Activated T-cell treated with anti-CD3 and anti-CD28 coated beads, Interleukin-2, amount 50 U/mL, for 48 hours (primary cell): ENCODE results near the gene RNF121.

Source experiments
- DNase-seq, 2 experiments: peaks; one replicate each; pipeline ENCODE4 v3.0.0-alpha.2; 2020

Gene RNF121

DNA sequence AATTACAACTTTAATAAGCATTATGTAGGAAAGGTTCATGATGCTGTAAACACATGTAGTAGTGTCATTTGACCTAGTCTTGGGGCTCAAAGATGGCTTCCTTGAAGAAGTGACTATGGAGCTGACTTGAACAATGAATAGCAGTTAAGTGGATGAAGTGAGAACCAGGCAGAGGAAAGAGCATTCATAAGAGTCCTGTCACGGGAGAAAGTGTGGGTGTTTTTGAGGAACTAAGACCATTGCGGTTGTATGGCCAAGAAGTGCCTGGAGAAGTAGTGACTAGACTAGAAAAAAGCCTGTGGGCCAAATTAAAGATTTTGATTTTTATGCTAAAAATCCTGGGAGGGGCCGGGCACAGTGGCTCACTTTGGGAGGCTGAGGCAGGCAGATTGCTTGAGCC is 62.6 kb downstream of the RNF121 start:
- no peak for DNase-seq

DNA sequence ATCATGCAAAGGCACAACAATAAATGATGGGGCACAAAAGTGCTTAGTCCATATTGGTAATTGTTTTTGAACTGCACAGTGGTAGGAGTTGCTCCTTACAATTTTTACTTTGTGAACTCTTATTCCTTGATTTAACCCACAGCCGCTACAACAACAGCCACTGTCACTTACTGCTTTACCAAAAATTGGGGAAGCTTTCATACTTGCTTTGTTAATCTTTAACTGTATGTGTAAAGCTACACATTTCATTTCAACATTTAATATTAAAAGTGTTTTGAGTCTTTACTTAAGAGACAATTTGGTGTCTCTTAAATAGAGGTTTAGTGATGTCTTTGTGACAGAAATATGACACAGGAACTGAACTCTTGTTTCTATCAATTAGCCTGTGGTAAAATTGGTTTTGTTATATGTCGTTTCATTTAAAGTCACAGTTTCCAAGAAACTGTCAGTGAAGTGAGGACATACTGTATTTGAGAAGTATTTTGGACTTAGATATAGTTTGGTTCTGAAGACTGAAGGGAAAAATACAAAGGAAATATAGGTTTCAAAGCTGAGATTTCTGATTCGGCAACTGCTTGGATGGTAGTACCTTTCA is 63.4 kb downstream of the RNF121 start:
- DNase-seq, result no peak

DNA sequence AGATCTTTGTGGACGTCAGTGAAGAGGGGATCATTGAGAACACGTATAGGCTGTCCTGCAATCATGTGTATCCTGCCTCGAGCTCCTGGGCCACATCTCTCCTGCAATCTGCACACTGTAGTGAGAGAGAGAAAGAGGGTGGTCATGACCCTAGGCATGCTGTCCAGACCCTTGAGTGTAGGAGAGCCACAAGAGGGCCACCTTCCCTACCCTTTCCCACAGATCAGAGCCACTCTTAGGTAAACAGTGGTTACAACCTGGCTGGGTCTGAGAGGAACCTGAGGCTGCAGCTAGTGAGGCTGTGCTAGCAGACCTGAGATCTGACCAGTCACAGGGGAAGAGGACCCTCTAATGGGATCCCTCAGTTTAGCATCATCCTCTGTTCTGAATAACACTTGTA is 65.9 kb downstream of the RNF121 start:
- DNase-seq, result no peak

DNA sequence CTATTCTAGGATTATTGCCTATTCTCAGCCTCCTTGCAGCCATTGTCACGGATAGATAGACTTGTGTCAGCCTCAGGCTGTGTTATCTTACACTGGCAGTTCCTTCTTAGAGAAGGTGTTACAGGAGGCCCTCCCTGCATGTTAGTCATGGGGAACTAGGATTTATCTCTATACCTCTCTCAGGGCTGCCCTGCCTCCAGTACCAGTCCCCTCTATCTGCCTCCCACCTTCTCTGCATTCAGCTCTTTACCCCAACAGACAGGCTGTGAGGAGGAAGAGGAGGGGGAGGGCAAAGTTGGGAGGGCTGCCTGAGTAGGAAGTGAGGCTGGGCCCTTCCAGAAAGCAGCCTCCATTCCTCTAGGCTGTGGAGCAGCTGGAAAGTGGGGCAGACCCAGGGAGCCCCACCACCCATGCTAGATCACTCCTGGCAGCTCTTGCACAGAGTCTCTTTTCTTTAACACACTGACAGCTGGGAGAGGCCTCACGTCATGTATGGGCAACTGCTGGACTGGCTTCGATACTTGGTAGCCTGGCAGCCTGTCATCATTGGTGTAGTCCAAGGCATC is 67.0 kb downstream of the RNF121 start:
- DNase-seq, result no peak

DNA sequence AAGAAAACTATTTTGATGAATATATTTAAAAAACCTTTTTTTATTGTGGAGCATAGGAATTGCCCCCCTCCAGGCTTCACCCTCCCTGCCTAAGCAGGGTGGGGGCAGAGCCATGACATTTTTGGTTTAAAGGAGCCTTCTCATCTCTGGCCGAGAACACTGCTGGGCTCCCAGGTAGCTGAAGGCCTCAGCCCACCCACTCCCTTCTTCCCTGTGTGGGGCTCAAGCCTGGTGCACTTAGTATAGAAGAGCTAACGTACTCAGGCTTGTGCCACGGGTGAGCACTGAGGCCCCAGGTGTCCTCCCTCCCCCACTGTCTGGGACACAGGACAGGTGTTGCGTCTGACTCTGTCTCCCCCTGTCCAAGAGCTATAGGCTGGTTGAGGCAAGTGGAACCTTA is 67.7 kb downstream of the RNF121 start:
- no peak for DNase-seq

DNA sequence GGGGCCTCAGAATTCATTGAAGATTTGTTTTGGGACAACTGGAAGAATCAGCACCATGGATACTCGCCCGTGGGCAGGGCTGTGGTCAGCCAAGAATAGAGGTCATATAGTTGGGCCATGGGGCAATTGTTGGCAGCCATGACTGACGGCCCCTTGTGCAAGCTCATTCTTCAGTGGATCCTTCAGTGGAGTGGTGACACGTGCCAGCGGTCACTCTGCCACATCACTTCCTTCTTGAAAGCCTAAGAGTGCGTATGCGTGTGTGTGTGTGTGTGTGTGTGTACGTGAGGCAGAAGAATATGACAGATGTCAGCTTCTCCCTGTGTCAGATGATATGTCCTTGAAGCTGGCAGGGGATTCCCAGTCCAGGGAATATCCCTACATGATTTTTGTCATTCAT is 68.1 kb downstream of the RNF121 start:
- no peak for DNase-seq

DNA sequence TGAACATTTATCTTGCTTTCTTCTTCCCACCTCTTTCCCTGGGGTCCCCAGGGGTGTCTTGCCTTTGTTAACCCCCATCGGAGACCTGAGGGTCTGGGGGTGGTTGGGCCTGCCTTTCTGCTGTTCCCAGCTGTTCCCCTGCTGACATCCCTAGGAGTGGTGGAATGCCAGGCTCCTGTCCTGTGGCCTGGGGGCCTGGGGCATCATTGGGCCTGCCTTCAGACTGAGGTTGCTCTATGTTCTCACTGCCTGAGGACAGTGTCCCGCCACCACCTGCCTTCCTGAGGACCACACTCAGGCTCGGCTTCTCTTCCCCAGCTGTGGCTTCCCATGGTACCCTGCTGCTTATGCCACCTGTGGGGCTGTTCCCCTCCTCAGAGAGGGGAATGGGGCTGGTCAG is 68.7 kb downstream of the RNF121 start:
- DNase-seq, result no peak

DNA sequence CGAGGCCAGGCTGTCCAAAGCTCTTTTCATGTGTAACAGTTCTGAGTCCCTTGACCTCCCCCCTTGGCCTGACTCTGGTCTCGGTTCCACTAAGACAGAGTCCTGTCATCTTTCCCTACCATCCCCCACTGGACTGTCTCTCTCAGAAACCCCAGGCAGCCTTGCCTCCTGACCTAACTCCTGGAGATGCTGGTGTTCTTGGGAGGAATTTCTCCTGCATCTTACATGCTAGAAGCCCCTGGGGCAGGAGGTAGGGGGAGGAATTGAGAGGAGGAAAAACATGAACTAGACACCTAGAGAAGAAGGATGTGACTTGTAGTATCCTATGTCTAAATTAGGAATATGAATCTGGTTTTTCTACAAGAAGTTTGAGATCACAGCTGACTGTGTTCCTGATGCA is 69.2 kb downstream of the RNF121 start:
- no peak for DNase-seq

DNA sequence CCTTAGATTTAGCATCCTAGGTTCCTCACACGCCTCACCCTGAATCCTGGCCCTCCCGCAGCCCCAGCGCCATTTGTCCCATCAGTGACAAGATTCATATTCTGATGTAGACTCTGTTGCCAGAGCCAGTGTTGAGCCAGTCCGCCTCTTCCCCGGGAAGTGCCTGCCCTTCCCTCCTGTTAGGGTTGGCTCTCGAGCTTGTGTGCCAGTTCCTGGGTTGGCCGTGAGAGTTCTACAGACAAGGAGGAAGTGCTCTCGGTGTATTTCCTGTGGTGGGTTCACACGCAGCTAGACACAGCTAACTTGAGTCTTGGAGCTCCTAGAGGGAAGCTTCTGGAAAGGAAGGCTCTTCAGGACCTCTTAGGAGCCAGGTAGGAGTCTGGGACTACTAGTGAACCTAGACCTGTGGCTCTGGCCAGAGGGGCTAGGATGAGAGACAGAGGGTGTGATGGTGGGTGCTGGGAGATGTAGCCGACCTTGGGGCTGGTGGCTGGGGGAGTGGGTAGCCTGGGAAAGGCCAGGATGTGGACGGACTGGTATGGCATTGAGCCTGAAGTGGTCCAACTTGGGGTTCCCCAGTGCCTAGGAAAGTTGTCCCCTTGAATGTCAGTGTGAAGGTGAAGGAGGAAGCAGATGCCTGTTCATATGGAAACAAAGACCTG is 69.9 kb downstream of the RNF121 start, which contains the start of gene IL18BP:
TSS of gene IL18BP (plus strand) at position 261 of the 662 bp plus-strand sequence. CDS start 1,076 bp downstream, outside the sequence.
- DNase-seq, result peak in 1 of 2 experiments; percentile 29

DNA sequence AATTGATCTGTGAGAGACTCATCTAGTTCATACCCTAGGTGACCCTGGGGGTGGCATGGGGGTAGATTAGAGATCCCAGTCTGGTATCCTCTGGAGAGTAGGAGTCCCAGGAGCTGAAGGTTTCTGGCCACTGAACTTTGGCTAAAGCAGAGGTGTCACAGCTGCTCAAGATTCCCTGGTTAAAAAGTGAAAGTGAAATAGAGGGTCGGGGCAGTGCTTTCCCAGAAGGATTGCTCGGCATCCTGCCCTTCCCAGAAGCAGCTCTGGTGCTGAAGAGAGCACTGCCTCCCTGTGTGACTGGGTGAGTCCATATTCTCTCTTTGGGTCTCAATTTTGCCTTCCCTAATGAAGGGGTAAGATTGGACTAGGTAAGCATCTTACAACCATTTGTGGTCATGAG is 70.5 kb downstream of the RNF121 start:
- DNase-seq, result no peak

DNA sequence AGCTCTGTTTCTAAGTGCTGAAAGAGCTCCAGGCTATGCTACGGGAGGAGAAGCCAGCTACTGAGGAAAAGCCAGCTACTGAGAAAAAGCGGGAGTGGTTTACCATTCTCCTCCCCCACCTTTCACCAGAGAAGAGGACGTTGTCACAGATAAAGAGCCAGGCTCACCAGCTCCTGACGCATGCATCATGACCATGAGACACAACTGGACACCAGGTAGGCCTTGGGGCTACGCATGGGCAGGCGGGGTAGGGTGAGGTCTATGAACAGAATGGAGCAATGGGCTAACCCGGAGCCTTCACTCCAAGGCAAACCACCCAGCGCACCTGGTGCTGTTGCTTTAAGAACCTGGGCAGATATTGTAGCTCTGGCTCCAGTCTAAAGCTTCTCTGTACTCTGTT is 71.0 kb downstream of the RNF121 start:
- DNase-seq, result no peak

DNA sequence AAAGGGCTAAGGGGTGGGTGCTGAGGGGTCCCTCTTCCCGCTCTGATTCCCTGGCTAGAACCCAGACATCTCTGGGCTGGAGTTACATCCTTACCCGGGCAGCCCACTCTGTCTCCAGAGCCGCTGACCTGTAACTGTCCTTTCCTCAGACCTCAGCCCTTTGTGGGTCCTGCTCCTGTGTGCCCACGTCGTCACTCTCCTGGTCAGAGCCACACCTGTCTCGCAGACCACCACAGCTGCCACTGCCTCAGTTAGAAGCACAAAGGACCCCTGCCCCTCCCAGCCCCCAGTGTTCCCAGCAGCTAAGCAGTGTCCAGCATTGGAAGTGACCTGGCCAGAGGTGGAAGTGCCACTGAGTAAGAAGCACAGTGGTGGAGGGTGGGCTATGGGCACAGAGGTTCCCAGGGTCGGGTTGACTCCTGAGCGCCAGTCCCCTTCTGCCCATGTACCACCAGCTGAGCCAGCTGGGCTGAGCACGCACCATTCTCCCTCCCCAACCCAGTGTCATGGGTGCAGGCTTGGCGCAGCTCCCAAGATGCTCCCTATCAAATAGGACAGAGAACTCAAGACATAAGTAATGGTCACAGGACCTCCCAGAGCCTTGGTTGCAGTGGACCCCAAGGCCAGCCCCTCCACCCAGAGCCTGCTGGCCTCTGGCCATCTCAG is 71.5 kb downstream of the RNF121 start:
- no peak for DNase-seq

DNA sequence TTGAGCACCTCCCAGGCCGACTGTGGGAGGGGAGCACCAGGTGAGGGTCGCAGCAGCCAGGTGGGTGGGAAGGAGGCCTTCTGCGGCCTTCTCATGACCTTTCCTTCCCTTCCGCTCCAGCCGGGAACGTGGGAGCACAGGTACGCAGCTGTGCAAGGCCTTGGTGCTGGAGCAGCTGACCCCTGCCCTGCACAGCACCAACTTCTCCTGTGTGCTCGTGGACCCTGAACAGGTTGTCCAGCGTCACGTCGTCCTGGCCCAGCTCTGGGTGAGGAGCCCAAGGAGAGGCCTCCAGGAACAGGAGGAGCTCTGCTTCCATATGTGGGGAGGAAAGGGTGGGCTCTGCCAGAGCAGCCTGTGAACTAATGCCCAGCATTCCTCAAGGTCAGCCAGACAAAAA is 72.4 kb downstream of the RNF121 start:
- no peak for DNase-seq

DNA sequence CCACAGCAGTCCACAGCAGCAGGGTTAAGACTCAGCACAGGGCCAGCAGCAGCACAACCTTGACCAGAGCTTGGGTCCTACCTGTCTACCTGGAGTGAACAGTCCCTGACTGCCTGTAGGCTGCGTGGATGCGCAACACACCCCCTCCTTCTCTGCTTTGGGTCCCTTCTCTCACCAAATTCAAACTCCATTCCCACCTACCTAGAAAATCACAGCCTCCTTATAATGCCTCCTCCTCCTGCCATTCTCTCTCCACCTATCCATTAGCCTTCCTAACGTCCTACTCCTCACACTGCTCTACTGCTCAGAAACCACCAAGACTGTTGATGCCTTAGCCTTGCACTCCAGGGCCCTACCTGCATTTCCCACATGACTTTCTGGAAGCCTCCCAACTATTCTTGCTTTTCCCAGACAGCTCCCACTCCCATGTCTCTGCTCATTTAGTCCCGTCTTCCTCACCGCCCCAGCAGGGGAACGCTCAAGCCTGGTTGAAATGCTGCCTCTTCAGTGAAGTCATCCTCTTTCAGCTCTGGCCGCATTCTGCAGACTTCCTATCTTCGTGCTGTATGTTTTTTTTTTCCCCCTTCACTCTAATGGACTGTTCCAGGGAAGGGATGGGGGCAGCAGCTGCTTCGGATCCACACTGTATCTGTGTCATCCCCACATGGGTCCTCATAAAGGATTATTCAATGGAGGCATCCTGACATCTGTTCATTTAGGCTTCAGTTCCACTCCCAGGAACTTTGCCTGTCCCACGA is 73.2 kb downstream of the RNF121 start:
- peak in 1 of 2 experiments; percentile 17 for DNase-seq

DNA sequence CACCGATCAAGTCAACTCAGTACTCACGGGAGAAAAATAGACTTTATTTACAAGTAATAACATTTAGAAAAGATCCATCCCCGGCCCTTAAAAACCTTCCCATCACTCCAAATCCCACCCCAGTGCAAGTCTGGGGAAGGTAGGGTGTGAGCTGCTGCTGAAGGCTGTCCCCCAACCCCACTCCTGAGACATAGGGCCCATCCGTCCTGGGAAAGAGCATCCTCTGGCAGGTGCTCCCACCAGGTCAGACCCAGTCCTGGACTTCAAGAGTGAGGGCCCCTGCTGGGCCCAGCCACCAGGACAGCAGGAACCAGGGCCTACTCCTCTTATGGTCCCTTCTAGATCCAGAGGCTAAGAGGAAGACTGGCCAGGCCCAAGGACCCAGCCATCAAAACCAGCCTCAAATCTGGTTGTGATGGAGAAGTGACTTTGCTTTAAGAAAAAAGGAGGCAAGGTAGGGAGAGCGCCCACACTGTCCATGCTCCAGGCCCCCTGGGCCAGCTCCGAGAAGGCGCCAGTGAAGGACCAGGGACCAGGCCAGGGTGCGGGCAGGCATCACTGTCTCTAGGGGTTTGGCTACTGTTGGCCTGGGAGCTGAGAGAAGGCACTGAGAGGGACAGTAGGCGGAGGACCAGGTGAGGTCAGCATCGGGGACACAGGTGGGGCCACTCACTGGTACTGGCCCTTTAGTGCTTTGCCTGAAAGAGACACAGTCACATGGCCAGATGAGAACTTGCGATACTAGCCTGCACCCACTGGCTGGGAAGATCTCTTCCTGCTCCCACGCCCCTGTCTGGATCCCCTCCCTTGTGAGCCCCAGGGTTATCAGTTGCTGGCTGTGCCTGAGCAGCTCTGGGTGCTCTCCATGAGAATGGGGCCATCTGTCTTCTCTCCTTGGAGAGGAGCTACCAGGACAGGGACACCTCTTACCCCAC is 74.3 kb downstream of the RNF121 start:
- peak in 1 of 2 experiments; percentile 17 for DNase-seq

DNA sequence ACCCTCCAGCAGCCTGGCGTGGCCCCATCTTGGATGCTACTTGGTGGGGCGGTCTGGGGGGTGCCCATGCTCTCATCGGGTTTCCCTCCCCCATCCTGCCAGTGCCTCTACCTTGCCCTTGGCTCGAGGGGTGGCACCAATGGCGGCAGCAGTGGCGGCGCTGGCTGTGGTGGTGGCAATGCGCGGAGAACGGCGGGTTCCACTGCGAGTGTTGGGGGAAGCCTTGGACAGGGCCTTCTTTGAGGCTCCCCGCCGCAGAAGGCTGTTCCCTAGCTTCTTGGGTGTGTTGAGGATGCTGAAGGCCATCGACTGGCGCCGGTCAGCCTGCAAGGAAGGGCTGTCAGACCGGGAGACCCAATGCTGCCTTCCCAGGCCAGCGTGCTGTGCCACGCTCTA is 74.9 kb downstream of the RNF121 start:
- peak in 1 of 2 experiments; percentile 19 for DNase-seq

DNA sequence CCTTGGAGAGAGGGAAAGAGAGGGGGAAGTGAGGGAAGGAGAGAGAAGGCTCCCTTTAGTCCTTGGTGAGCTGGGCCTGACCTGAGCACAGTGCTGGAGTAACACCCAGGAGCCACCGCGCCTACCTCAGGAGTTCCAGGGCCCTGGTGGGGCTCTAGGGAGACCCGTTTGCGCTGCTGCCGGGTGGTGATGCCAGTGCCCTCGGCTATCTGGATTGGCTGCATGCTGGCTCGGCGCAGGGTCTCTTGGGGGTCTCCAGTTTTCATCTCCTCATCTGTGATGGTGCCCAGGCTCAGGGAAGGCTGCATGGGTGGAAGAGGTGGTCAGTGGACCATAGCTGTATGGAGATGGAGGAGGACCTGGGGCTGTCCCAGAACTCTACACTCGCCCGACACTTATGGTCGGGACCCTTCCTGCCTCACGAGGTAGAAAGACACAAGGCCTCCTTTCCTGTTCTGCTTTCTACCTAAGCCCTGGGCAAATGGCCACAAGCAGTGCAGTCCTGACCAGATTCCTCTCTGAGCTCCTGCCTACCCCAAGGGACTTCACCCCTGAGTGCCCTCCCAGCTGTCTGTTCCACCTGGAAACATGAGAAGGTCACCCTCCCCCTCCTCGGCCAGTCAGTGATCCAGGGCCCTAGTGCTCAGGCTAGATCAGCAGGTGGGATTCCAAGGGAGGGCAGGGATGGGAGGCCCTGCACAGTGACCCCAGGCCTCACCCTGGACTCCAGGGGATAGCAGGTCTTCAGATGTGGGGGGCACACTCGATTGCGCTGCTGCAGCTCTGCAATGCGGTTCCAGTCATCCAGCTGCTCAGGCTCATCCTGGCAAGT is 75.9 kb downstream of the RNF121 start:
- no peak for DNase-seq

DNA sequence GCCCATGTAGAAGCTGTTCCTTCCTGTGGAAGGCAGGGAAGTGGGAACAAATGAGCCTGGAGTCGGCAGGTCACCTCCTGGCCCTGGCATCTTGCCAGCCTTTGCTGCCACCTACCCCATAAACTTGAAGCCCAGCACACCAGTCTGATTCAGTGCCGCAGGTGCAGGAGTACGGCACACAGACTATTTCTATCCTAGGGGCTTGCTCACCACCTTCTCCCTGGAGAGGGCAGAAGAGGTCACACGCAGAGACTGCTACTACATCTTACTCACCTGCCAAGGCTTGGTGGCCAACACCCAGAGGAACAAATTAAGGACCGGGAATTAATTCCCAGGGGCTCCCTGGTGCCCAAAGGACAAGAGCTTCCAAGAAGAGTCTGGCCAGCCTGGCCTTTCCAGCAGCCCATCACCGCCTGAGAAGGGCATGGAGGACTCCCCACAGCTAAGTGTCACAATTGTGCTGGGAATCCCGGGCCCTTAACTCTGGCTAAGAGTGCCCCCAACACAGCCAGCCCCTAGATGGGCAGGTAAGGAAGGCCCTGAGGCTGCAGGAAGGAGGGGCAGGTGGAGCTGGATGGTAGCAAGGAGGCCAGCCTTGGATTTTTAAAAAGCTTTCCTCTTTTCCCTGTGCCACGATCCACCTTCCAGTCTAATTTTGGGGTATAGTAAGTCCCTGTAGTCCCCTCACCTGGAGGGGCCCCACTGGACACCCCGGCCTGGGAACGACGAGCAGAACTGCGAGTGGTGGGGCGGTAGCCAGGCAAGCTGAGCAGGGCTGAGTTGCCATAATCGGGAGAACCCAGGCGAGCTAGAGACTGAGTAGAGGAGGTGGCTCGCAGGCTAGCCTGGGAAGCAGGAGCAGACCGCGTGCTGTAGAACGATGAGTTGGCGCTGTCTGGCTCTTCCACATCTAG is 76.8 kb downstream of the RNF121 start:
- peak in 1 of 2 experiments; percentile 17 for DNase-seq

DNA sequence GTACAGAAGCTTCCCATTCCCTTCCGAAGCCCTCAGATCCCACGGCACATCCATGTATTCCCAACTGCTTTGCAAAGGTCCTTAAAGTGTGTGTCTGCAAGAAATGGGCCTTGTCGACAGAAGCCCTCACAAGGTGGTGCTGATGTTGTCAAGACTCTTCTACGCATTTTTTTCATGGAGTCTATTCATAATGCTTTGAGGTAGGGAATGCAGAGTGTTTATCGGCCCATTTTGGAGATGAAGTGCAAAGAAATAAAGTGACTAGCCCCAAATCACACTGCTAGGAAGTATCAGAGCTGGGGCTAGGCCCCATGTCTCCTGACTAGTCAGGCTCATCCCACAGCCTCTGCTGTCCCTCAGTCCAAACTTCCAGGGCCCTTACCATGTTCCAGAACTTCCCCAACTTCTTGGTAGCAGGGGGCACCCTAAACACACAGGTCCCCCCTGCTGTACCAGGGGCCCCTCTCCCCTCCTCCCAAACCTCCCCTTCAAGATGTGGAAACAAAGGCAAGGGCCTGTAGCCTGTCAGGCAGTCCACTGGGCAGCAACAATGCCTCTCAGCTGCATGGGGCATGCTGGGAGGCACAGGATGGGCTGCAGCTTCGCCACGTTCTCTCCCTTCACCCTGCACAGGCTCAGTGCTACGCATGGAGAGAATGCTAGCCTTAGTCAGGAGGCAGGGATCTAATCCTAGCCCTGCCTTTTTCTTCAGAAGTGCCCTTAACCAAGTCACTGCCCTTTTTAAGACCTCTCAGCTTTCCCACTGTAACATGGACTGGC is 77.7 kb downstream of the RNF121 start:
- no peak for DNase-seq
